K562 (cell line): Measurements from ENCODE around the gene NOTCH3. TPM values are rescaled to one million over a fixed set of nuclear protein-coding genes. Genes with fewer than 3 reads are reported as not detected.

Experiments
- ATAC-seq: fragments of 200-7000 bp; cut with Tn5 transposase; 3 replicates; pipeline ENCODE4 v1.9.1; 2020; ENCODE audit warnings: moderate library complexity
- BruUV-seq: library from RNA; stranded (reverse); fragments of 400-500 nt; replicated peaks from 2 replicates; lab custom pipeline; 2021; lab: Mats Ljungman, UMichigan
- CTCF ChIA-PET: fragments of 300-600 bp; formaldehyde crosslinking; extraction: SDS; loops from one replicate; lab custom pipeline; 2021; ENCODE audit warnings: low intra/inter-chr PET ratio; lab: Yijun Ruan, JAX
- POLR2A ChIA-PET: fragments of 300-600, 350-650 bp; sonication (Branson Sonifier 250); formaldehyde crosslinking; extraction: SDS; loops from one replicate; lab custom pipeline; 2021; ENCODE audit warnings: antibody characterized with exemption, inconsistent platforms; lab: Yijun Ruan, JAX
- DNase-seq, 4 experiments: peaks; one replicate each; pipeline versions ENCODE4 v3.0.0 to v3.0.0-alpha.2; 2011 to 2018; ENCODE audit warnings: low spot score in 3 of 4, mixed read lengths in 3 of 4; ENCODE audit errors: extremely low read depth in 1 of 4
- FAIRE-seq: peaks from 2 replicates; lab custom pipeline; 2011; peaks lifted over from hg19 to GRCh38; lab: Jason Lieb, UNC
- H2AFZ ChIP-seq: 2 replicates; pipeline ENCODE4 v1.6.0; 2011; ENCODE audit warnings: low read depth, low read length, control low read depth, inconsistent platforms
- H3K27ac ChIP-seq: fragments of 200-600 bp; 3 replicates; pipeline ENCODE4 v1.8.0; 2011; ENCODE audit warnings: low read depth, mild to moderate bottlenecking, control low read depth, inconsistent platforms, low read length, moderate library complexity, mixed read lengths; ENCODE audit errors: extremely low read depth
- H3K27me3 ChIP-seq, 2 experiments: fragments of 300-600 bp in 1 of 2; 2 replicates in 1 of 2; 3 replicates in 1 of 2; pipeline versions ENCODE4 v1.6.0 to v1.8.0; 2011; ENCODE audit warnings: inconsistent platforms in 2 of 2, low read length in 2 of 2, mild to moderate bottlenecking in 1 of 2, mixed read lengths in 1 of 2, moderate library complexity in 1 of 2; ENCODE audit not compliant: control insufficient read depth in 2 of 2, insufficient read depth in 2 of 2
- H3K36me3 ChIP-seq: fragments of 300-600 bp; 3 replicates; pipeline ENCODE4 v1.8.0; 2011; ENCODE audit warnings: mild to moderate bottlenecking, low read length, inconsistent platforms; ENCODE audit not compliant: control insufficient read depth, insufficient read depth
- H3K4me1 ChIP-seq, 2 experiments: fragments of 200-600 bp in 1 of 2; replicated peaks in 1 of 2; 2 replicates in 1 of 2; 3 replicates in 1 of 2; pipeline versions ENCODE4 v1.5.1 to v1.8.0; 2011; ENCODE audit warnings: inconsistent platforms in 2 of 2, low read length in 2 of 2, mild to moderate bottlenecking in 1 of 2, mixed read lengths in 1 of 2, moderate library complexity in 1 of 2; ENCODE audit not compliant: control insufficient read depth in 2 of 2, insufficient read depth in 2 of 2
- H3K4me2 ChIP-seq: 2 replicates; pipeline ENCODE4 v1.6.1; 2011; ENCODE audit warnings: low read length, control low read depth, inconsistent platforms, mixed read lengths; ENCODE audit not compliant: insufficient read depth
- H3K4me3 ChIP-seq: fragments of 200-600 bp; sonication (generic), shearing (Covaris generic); 2 replicates; pipeline ENCODE4 v1.5.1; 2016; ENCODE audit warnings: control low read depth, inconsistent platforms
- H3K79me2 ChIP-seq: fragments of 200-600 bp; 3 replicates; pipeline ENCODE4 v1.8.0; 2011; ENCODE audit warnings: low read length, inconsistent platforms; ENCODE audit not compliant: control insufficient read depth, insufficient read depth
- H3K9ac ChIP-seq, 2 experiments: 2 replicates each; pipeline versions ENCODE4 v1.6.0 to v1.6.1; 2011; ENCODE audit warnings: low read depth in 2 of 2, low read length in 2 of 2, control low read depth in 1 of 2, inconsistent platforms in 1 of 2, mild to moderate bottlenecking in 1 of 2, mixed read lengths in 1 of 2; ENCODE audit not compliant: insufficient read depth in 1 of 2
- H3K9me1 ChIP-seq: one replicate; pipeline ENCODE4 v1.6.0; 2011; ENCODE audit warnings: inconsistent platforms, mild to moderate bottlenecking, low read length, moderate library complexity; ENCODE audit not compliant: control insufficient read depth, insufficient read depth
- H3K9me3 ChIP-seq: replicated peaks from 2 replicates; pipeline ENCODE4 v1.5.1; 2011; ENCODE audit warnings: low read depth, low read length, inconsistent platforms; ENCODE audit not compliant: control insufficient read depth, insufficient read depth
- H4K20me1 ChIP-seq: replicated peaks from 2 replicates; pipeline ENCODE4 v1.6.1; 2011; ENCODE audit warnings: low read length, inconsistent platforms, mixed read lengths; ENCODE audit not compliant: control insufficient read depth, insufficient read depth
- BRF1 ChIP-seq: IDR thresholded peaks from 3 replicates; pipeline ENCODE4 v1.6.1; 2011; ENCODE audit warnings: borderline replicate concordance, mild to moderate bottlenecking; ENCODE audit not compliant: insufficient read length; ENCODE audit errors: extremely low read depth
- GTF3C2 ChIP-seq: IDR thresholded peaks from 3 replicates; pipeline ENCODE4 v1.6.1; 2011; ENCODE audit warnings: borderline replicate concordance, mild to moderate bottlenecking, moderate library complexity; ENCODE audit not compliant: insufficient read length; ENCODE audit errors: extremely low read depth
- RAD21 ChIP-seq, 2 experiments: fragments of 250-450 bp in 1 of 2; fragments of 450-650 bp in 1 of 2; sonication (Bioruptor Pico) in 1 of 2; formaldehyde crosslinking in 1 of 2; IDR thresholded peaks in 1 of 2; conservative IDR thresholded peaks in 1 of 2; 2 replicates each; pipeline versions ENCODE4 v1.4.0 to v1.8.0; 2020 to 2022; ENCODE audit warnings: mild to moderate bottlenecking in 2 of 2, moderate library complexity in 1 of 2
- SMC3 ChIP-seq: conservative IDR thresholded peaks from 2 replicates; pipeline ENCODE4 v1.6.1; 2011; ENCODE audit warnings: low read depth, low read length, improper control_type of control experiment; ENCODE audit not compliant: insufficient read depth
- STAG1 ChIP-seq: sonication (generic); formaldehyde crosslinking; IDR thresholded peaks from 2 replicates; pipeline ENCODE4 v1.5.0; 2020; ENCODE audit warnings: missing genetic modification reagents, borderline replicate concordance
- TBP ChIP-seq: optimal IDR thresholded peaks from 2 replicates; pipeline ENCODE3; 2011; ENCODE audit warnings: low read depth, low read length, improper control_type of control experiment
- VEZF1 ChIP-seq: fragments of 200-800 bp; sonication (Bioruptor generic); IDR thresholded peaks from 2 replicates; pipeline ENCODE4 v1.6.1; 2017; ENCODE audit warnings: missing genetic modification characterization, missing compliant biosample characterization
- WGBS: fragments of 100-300 bp; shearing (Covaris generic); methylation state at CpG from one replicate; pipeline ENCODE4 v1.1.6; 2016; ENCODE audit warnings: low coverage, mixed read lengths; ENCODE audit not compliant: insufficient coverage; ENCODE audit errors: missing lambda C conversion rate; 5-methylcytosine and 5-hydroxymethylcytosine counted together
- in situ Hi-C: fragments of 300-500 bp; cut with MboI; formaldehyde crosslinking; loops from 4 replicates; pipeline ENCODE4 v1.15.0; 2018; ENCODE audit warnings: inconsistent platforms, mixed read lengths
- intact Hi-C: fragments of 100-400 bp; cut with micrococcal nuclease; formaldehyde crosslinking; loops from 2 replicates; pipeline ENCODE4 v1.14.2; 2022
- polyA plus RNA-seq, 8 experiments: library from polyadenylated mRNA; depleted of rRNA in 4 of 8; stranded (reverse) in 5 of 8; unstranded in 3 of 8; fragments of >200 nt; fragmentation: Nextera tagmentation in 2 of 8; fragmentation: Illumina TruSeq in 1 of 8; extraction: Ambion mirVana in 2 of 8; extraction: Trizol in 1 of 8; gene quantifications; 2 replicates each; pipeline versions ENCODE4 v1.2.1 to v1.2.3, GENCODE V29; 2011 to 2014; ENCODE audit warnings: inconsistent platforms in 1 of 8, missing spikeins in 1 of 8
- total RNA-seq, 7 experiments: library from RNA; depleted of rRNA in 6 of 7; stranded (reverse); fragments of >200 nt in 6 of 7; fragmentation: Illumina TruSeq in 2 of 7; extraction: Trizol in 2 of 7; gene quantifications; 2 replicates each; pipeline versions ENCODE4 v1.2.1 to v1.2.3, GENCODE V29; 2011 to 2021; ENCODE audit warnings: low replicate concordance in 1 of 7

Gene NOTCH3
- total and polyA plus RNA-seq, 9 of the 15 experiments (the other 6 are each of a cell fraction or from before 2014, with no cell fraction given): under 0.01 to 1.2 (median 0.16) TPM

GRCh38 chr19:15161028-15161984 lies 39.5 kb downstream of the NOTCH3 start:
- DNase-seq (peak; percentile 53 to 74 (median 64)), ATAC-seq (peak; percentile 95), FAIRE-seq (peak; percentile 82)
- no peaks in the 10 kb centered on the region; a peak in 1 of 5 replicates for H3K27me3 ChIP-seq
- H3K36me3 ChIP-seq: no peaks in the 10 kb centered on the region
- intact Hi-C loops (no loop called here), in situ Hi-C loops (no loop called here)
- H4K20me1 ChIP-seq: no peaks in the 10 kb centered on the region
- peaks cover 0 to 11% of the 10 kb centered on the region in 2 experiments; a peak in 2 of 5 replicates for H3K4me1 ChIP-seq
- no peak overlapping the region for H2AFZ ChIP-seq
- no peaks in the 10 kb centered on the region for H3K9me1 ChIP-seq
- no TSS peak for BruUV-seq
- ChIA-PET CTCF (interaction anchor here (0.6 to 1.5 kb wide), 3 partner anchors 17 to 395 kb away, joined by 3 to 9 read pairs (median 4); no protein-coding TSS in a partner anchor), POLR2A (interaction anchor here (0.9 kb wide), 1 partner anchor 394 kb away, joined by 3 read pairs; no protein-coding TSS in a partner anchor)
- 20% methylated on average over 26 of the region's 42 CpGs for WGBS
- peaks cover 9% of the 10 kb centered on the region for H3K9me3 ChIP-seq
- no peak overlapping the region for H3K27ac ChIP-seq
- no peak overlapping the region for H3K9ac ChIP-seq
- no peak overlapping the region for H3K4me2 ChIP-seq
- no peak overlapping the region for H3K4me3 ChIP-seq
- H3K79me2 ChIP-seq: no peaks in the 10 kb centered on the region
- TF ChIP-seq GTF3C2 (no peak), BRF1 (no peak), VEZF1 (CRISPR knock-in tag) (0 out of 2 replicates have a peak, but pooled peaks have one; percentile 11), SMC3 (peak; percentile 59; the same call in 1 of the 2 replicates), TBP (no peak), STAG1 (CRISPR knock-in tag) (peak; percentile 43; the same call in 1 of the 2 replicates), RAD21 (CRISPR knock-in tag; conservative IDR thresholded peaks at IDR 0.05 in 1 of 2, IDR thresholded peaks at IDR 0.05 in 1 of 2) (peak; percentile 45 to 74; a peak in 3 of 4 replicates)
